ENCODE measurements around the gene CLASP2.

CLASP2 gene

GRCh38 chr3:33575311-33575710 is 142.7 kb downstream of the CLASP2 start:
- no peak overlapping the region for H2AFZ ChIP-seq (ENCODE audit: insufficient read depth, low read length, poor library complexity)

DNA sequence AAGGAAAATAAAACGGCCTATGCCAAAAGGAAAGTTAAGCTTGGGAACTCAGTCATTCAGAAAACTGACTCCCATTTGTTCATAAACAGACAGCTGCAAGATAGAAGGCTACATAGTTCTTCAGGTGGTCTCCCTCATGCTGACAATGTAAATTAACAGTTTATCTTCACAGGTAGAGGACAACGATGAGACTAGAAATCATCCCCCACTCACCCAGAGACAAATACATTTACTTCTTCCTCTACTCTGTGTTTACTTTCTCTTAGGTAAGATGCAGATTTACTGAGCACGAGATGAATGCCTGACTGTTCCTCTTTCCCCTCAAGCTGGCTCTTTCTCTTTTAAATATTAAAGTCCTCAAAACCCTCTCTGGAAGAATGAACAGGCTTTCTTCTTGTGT is 160.2 kb downstream of the CLASP2 start:
- no peak overlapping the region for H3K4me2 ChIP-seq (ENCODE audit: low read length)
- no peak overlapping the region for H4K91ac ChIP-seq (ENCODE audit: low read depth, low read length)
- no peak overlapping the region for H3K4me3 ChIP-seq (ENCODE audit: low read depth, low read length)
- H3K23ac ChIP-seq (ENCODE audit: low read length): no peak overlapping the region
- H4K12ac ChIP-seq (ENCODE audit: low read depth, low read length): no peak overlapping the region
- WGBS (ENCODE audit: extremely low coverage, insufficient coverage, insufficient read length): no CpG with 5 or more reads among the region's 3 CpGs
- H3K9me3 ChIP-seq (ENCODE audit: insufficient read depth, low read depth, low read length): no peaks in the 10 kb centered on the region
- H3K36me3 ChIP-seq (ENCODE audit: control insufficient read depth in 1 of 2, insufficient read depth in 2 of 2, low read length in 2 of 2): peaks cover 2% of the 10 kb centered on the region in 2 experiments
- no peak overlapping the region for H2BK5ac ChIP-seq (ENCODE audit: low read depth, low read length, poor library complexity)
- no peaks in the 10 kb centered on the region for H3K79me2 ChIP-seq (ENCODE audit: control insufficient read depth, insufficient read depth, low read length, poor library complexity)
- H3K27ac ChIP-seq (ENCODE audit: low read depth, low read length): no peak overlapping the region
- no peak overlapping the region for H4K8ac ChIP-seq (ENCODE audit: low read depth, low read length)
- no peak overlapping the region for H3K4ac ChIP-seq (ENCODE audit: low read depth, low read length)
- no peaks in the 10 kb centered on the region for H3K4me1 ChIP-seq (ENCODE audit: control insufficient read depth in 1 of 2, insufficient read depth in 2 of 2, low read length in 2 of 2)
- no peak overlapping the region for H2AK5ac ChIP-seq (ENCODE audit: low read length)
- DNase-seq: no peak
- no peak overlapping the region for H3K14ac ChIP-seq (ENCODE audit: low read length)
- no peak overlapping the region for H2AFZ ChIP-seq (ENCODE audit: insufficient read depth, low read length, poor library complexity)
- H3K18ac ChIP-seq (ENCODE audit: low read length): no peak overlapping the region
- no peaks in the 10 kb centered on the region for H3K79me1 ChIP-seq (ENCODE audit: low read length)
- no peak overlapping the region for H2BK12ac ChIP-seq (ENCODE audit: low read length)
- H3K9ac ChIP-seq (ENCODE audit: low read length): no peak overlapping the region
- H2BK120ac ChIP-seq (ENCODE audit: insufficient read depth, low read length, poor library complexity): no peak overlapping the region
- no peaks in the 10 kb centered on the region for H3K27me3 ChIP-seq (ENCODE audit: insufficient read depth, low read length)

More at GRCh38 chr3:33575311-33575710, 142.7 kb downstream of the CLASP2 start:
- H2BK120ac ChIP-seq (ENCODE audit: insufficient read depth, low read length, poor library complexity): no peak overlapping the region
- no peak overlapping the region for H3K4ac ChIP-seq (ENCODE audit: low read depth, low read length)
- no peak overlapping the region for H4K8ac ChIP-seq (ENCODE audit: low read depth, low read length)
- no peak overlapping the region for H3K18ac ChIP-seq (ENCODE audit: low read length)
- H3K27me3 ChIP-seq (ENCODE audit: insufficient read depth, low read length): no peaks in the 10 kb centered on the region
- no peak overlapping the region for H3K27ac ChIP-seq (ENCODE audit: low read depth, low read length)
- no peak overlapping the region for H3K23ac ChIP-seq (ENCODE audit: low read length)
- H2AK5ac ChIP-seq (ENCODE audit: low read length): no peak overlapping the region
- H3K9me3 ChIP-seq (ENCODE audit: insufficient read depth, low read depth, low read length): no peaks in the 10 kb centered on the region
- no peak overlapping the region for H4K91ac ChIP-seq (ENCODE audit: low read depth, low read length)
- no peak for DNase-seq
- H3K14ac ChIP-seq (ENCODE audit: low read length): no peak overlapping the region
- no peaks in the 10 kb centered on the region for H3K79me1 ChIP-seq (ENCODE audit: low read length)
- WGBS (ENCODE audit: extremely low coverage, insufficient coverage, insufficient read length): no CpG with 5 or more reads among the region's 1 CpG
- no peak overlapping the region for H3K4me3 ChIP-seq (ENCODE audit: low read depth, low read length)
- no peak overlapping the region for H4K12ac ChIP-seq (ENCODE audit: low read depth, low read length)
- H3K36me3 ChIP-seq (ENCODE audit: control insufficient read depth in 1 of 2, insufficient read depth in 2 of 2, low read length in 2 of 2): peaks cover 2% of the 10 kb centered on the region in 2 experiments
- peaks cover 0 to 2% of the 10 kb centered on the region in 2 experiments for H3K4me1 ChIP-seq (ENCODE audit: control insufficient read depth in 1 of 2, insufficient read depth in 2 of 2, low read length in 2 of 2)
- no peak overlapping the region for H3K4me2 ChIP-seq (ENCODE audit: low read length)
- H2BK5ac ChIP-seq (ENCODE audit: low read depth, low read length, poor library complexity): no peak overlapping the region
- H2BK12ac ChIP-seq (ENCODE audit: low read length): no peak overlapping the region
- H3K9ac ChIP-seq (ENCODE audit: low read length): no peak overlapping the region
- H3K79me2 ChIP-seq (ENCODE audit: control insufficient read depth, insufficient read depth, low read length, poor library complexity): no peaks in the 10 kb centered on the region

- no peak overlapping the region for H2AK5ac ChIP-seq (ENCODE audit: low read length)
- no peak overlapping the region for H2BK5ac ChIP-seq (ENCODE audit: low read depth, low read length, poor library complexity)
- DNase-seq: no peak
- H4K12ac ChIP-seq (ENCODE audit: low read depth, low read length): no peak overlapping the region
- peaks cover 2% of the 10 kb centered on the region in 2 experiments for H3K36me3 ChIP-seq (ENCODE audit: control insufficient read depth in 1 of 2, insufficient read depth in 2 of 2, low read length in 2 of 2)
- H3K79me2 ChIP-seq (ENCODE audit: control insufficient read depth, insufficient read depth, low read length, poor library complexity): no peaks in the 10 kb centered on the region
- H3K18ac ChIP-seq (ENCODE audit: low read length): no peak overlapping the region
- H4K91ac ChIP-seq (ENCODE audit: low read depth, low read length): no peak overlapping the region
- H3K23ac ChIP-seq (ENCODE audit: low read length): no peak overlapping the region
- H3K9ac ChIP-seq (ENCODE audit: low read length): no peak overlapping the region
- H3K4ac ChIP-seq (ENCODE audit: low read depth, low read length): no peak overlapping the region
- H3K27me3 ChIP-seq (ENCODE audit: insufficient read depth, low read length): no peaks in the 10 kb centered on the region
- H3K27ac ChIP-seq (ENCODE audit: low read depth, low read length): no peak overlapping the region
- H2BK120ac ChIP-seq (ENCODE audit: insufficient read depth, low read length, poor library complexity): no peak overlapping the region
- H3K4me2 ChIP-seq (ENCODE audit: low read length): no peak overlapping the region
- H2AFZ ChIP-seq (ENCODE audit: insufficient read depth, low read length, poor library complexity): no peak overlapping the region
- no peaks in the 10 kb centered on the region for H3K79me1 ChIP-seq (ENCODE audit: low read length)
- H2BK12ac ChIP-seq (ENCODE audit: low read length): no peak overlapping the region
- H3K14ac ChIP-seq (ENCODE audit: low read length): no peak overlapping the region
- no peaks in the 10 kb centered on the region for H3K9me3 ChIP-seq (ENCODE audit: insufficient read depth, low read depth, low read length)
- H3K4me3 ChIP-seq (ENCODE audit: low read depth, low read length): no peak overlapping the region
- no CpG with 5 or more reads among the region's 1 CpG for WGBS (ENCODE audit: extremely low coverage, insufficient coverage, insufficient read length)
- no peaks in the 10 kb centered on the region for H3K4me1 ChIP-seq (ENCODE audit: control insufficient read depth in 1 of 2, insufficient read depth in 2 of 2, low read length in 2 of 2)
- H4K8ac ChIP-seq (ENCODE audit: low read depth, low read length): no peak overlapping the region
Observed at GRCh38 chr3:33557279-33557678, 160.8 kb downstream of the CLASP2 start.

- WGBS (ENCODE audit: extremely low coverage, insufficient coverage, insufficient read length): no CpG with 5 or more reads among the region's 1 CpG
- Histone ChIP-seq H3K23ac (ENCODE audit: low read length) (no peak overlapping the region), H3K9ac (ENCODE audit: low read length) (no peak overlapping the region), H2BK120ac (ENCODE audit: insufficient read depth, low read length, poor library complexity) (no peak overlapping the region), H3K9me3 (ENCODE audit: insufficient read depth, low read depth, low read length) (no peaks in the 10 kb centered on the region), H4K8ac (ENCODE audit: low read depth, low read length) (no peak overlapping the region), H3K79me1 (ENCODE audit: low read length) (no peaks in the 10 kb centered on the region), H3K27ac (ENCODE audit: low read depth, low read length) (no peak overlapping the region), H3K4me1 (ENCODE audit: control insufficient read depth in 1 of 2, insufficient read depth in 2 of 2, low read length in 2 of 2) (no peaks in the 10 kb centered on the region), H3K4me3 (ENCODE audit: low read depth, low read length) (no peak overlapping the region), H3K14ac (ENCODE audit: low read length) (no peak overlapping the region), H2AFZ (ENCODE audit: insufficient read depth, low read length, poor library complexity) (no peak overlapping the region), H3K4ac (ENCODE audit: low read depth, low read length) (no peak overlapping the region), H4K91ac (ENCODE audit: low read depth, low read length) (no peak overlapping the region), H2AK5ac (ENCODE audit: low read length) (no peak overlapping the region), H3K27me3 (ENCODE audit: insufficient read depth, low read length) (no peaks in the 10 kb centered on the region), H4K12ac (ENCODE audit: low read depth, low read length) (no peak overlapping the region), H2BK12ac (ENCODE audit: low read length) (no peak overlapping the region), H3K18ac (ENCODE audit: low read length) (no peak overlapping the region), H2BK5ac (ENCODE audit: low read depth, low read length, poor library complexity) (no peak overlapping the region), H3K4me2 (ENCODE audit: low read length) (no peak overlapping the region), H3K79me2 (ENCODE audit: control insufficient read depth, insufficient read depth, low read length, poor library complexity) (no peaks in the 10 kb centered on the region), H3K36me3 (ENCODE audit: control insufficient read depth in 1 of 2, insufficient read depth in 2 of 2, low read length in 2 of 2) (peaks cover 6 to 15% of the 10 kb centered on the region in 2 experiments)
- no peak for DNase-seq
Observed at GRCh38 chr3:33547101-33547500, 171.0 kb downstream of the CLASP2 start.

All from trophoblast cell (in vitro differentiated cells and primary cell).